Raji (cell line): ENCODE data around the gene NME7.

Experiments
- POLR2A ChIP-seq: IDR thresholded peaks from 2 replicates; pipeline ENCODE4 v1.6.1; 2011; ENCODE audit warnings: low read depth, low read length, control low read depth; ENCODE audit not compliant: insufficient read depth

Gene NME7

DNA sequence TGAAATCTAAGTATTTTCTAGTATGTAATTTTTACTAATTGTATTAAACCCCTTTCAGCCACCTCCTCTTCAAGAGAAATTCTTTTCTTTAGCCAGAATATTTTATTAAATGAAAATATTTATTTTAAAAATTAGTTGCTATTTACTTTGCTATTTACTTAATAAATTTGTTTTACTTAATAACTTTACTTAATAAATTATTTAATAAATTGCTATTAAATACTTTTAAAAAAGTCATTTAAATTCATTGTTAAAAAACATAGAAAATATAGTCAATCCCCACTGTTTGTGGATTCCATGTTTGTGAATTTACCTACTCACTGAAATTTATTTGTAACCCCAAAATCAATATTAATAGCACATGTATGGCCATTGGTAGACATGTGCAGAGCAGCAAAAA, 155.5 kb downstream of the NME7 start:
- TF ChIP-seq POLR2A = no peak

GRCh38 chr1:169207797-169208520, 159.6 kb downstream of the NME7 start:
- TF ChIP-seq POLR2A = no peak

DNA sequence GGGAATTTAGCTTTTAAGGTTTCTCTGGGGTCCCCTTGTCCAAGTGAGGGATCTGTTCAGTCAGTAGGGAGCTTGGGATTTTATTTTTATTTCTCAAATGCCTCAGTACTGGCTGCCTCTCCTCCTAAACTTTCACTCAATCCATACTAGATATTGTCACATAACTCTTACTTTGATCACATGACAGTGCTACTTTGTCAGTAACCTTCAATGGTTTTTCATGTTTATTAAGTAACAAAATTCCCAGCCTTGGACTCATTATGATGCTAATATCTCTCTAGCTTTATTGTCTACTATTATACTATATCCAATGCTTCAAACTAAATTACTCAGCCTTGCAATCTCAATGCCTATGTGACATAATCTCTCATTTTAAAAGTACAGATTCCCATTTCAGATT, 163.4 kb downstream of the NME7 start:
- TF ChIP-seq POLR2A = no peak

GRCh38 chr1:169202791-169203665, 164.6 kb downstream of the NME7 start:
- no peak for TF ChIP-seq POLR2A

DNA sequence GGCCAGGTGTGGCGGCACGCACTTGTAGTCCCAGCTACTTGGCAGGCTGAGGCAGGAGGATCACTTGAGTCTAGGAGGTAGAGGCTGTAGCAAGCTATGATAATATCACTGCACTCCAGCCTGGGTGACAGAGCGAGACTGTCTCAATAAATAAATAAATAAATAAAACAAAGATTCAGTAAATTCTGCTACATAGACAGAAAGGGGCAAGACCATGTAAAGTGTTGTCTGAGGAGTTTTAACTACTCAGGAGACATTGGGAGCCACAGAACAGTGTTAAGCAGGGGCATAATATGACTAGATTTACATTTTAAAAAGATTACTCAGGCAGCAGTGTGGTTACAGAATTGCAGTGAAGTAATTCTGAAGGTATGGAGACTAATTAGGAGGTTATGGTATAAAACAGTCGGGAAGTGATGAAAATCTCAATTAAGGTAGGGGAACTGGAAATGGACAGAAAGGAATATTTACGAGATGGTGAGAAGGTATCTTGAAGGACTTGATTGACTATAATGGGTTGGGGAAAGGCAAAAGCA, 166.4 kb downstream of the NME7 start:
- TF ChIP-seq POLR2A = no peak

GRCh38 chr1:169200319-169200718, 167.3 kb downstream of the NME7 start:
- no peak for TF ChIP-seq POLR2A

GRCh38 chr1:169196581-169196980, 171.0 kb downstream of the NME7 start:
- no peak for TF ChIP-seq POLR2A

GRCh38 chr1:169196161-169196560, 171.4 kb downstream of the NME7 start:
- TF ChIP-seq POLR2A = no peak

DNA sequence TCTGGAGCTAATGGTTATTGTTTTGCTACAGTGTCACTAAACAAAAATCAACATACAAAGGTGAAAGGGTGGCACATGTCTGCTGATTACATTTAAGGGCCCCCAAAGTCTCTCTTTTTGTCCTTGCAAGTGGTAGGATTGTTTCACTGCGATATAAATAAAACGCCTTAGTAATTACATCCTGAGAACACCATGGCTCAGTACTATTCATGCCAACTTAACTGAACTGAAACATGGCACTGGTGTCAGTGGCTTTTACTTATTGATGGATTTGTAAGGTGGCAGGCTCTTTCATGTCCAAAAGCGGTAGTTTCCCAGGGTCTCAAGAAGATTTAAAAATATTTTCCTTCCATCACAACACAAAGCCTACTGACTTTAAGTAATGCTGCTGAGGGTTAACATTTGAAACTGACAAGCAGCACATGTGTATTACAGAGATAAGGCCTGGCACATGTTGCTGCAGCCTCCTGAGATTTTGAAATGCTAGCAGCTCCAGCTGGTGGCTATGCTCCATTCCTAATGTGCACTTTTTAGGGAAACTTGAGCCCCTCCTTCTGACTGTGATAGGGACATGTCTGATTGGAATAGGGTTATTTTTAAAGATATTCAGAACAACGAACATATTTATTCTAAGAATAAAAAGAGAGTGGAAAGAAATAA, 174.3 kb downstream of the NME7 start:
- TF ChIP-seq POLR2A = no peak

- no peak for TF ChIP-seq POLR2A
These were observed 181.5 kb downstream of the NME7 start for GRCh38 chr1:169186106-169186505.

- no peak for TF ChIP-seq POLR2A
These were observed 182.8 kb downstream of the NME7 start for GRCh38 chr1:169184812-169185211.

- no peak for TF ChIP-seq POLR2A
These were observed 187.4 kb downstream of the NME7 start for GRCh38 chr1:169180174-169180573.

DNA sequence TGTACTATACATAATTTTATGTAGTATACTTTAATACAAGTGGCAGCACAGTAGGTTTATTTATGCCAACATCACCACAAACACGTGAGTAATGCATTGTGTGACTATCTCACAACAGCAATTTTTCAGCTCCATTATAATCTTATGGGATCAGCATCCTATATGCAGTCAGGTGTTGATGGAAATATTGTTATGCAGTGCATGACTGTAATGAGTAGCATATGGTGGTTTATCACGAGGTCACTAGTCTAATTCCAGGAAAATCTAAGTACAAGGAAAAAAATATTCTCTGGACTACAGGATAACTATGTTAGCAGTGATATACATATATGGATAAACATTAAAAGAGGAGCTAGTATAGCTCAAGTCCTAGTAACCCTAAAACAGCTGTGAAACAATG, 192.1 kb downstream of the NME7 start:
- TF ChIP-seq POLR2A = no peak

DNA sequence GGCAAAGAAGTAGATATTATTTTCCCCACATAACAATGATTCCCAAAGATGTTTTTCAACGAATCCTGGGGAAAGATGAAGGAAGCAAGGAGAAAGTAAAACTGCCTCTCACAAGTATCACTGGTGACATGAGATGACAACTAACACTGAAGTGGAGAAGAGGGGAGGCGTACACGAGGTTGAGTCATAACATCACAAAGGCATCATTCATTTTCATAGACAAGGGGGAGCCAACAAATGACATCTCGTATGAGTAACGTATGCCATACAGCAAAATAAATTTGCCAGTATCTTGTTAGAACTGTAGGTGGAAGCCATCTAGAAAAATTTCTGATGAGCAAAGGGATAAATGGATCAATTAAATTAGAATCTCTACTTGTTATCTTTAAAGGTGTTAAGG, 204.5 kb downstream of the NME7 start:
- TF ChIP-seq POLR2A = no peak

GRCh38 chr1:169161496-169162194, 206.0 kb downstream of the NME7 start:
- TF ChIP-seq POLR2A = no peak
